Dedifferentiated amniotic fluid mesenchymal stem cell (primary cell): ENCODE measurements around the gene ZNF549.
A peak's percentile ranks its signal among the peaks of the same experiment; 100 is the strongest.
"Not testable (repeated sequence)": the region's sequence is repeated elsewhere in the genome, so short reads cannot be mapped to it uniquely, and the experiment has no call there.

Source experiments
- DNase-seq: peaks from one replicate; pipeline ENCODE4 v3.0.0-alpha.2; 2016; ENCODE audit errors: extremely low spot score

ZNF549 gene

GRCh38 chr19:57527136-57527881 is at the start of gene ZNF549:
Gene ZNF549, plus strand, starts transcription at chr19:57527356. Its CDS starts 218 bp downstream, at chr19:57527574.
- peak; percentile 90 for DNase-seq

GRCh38 chr19:57487477-57488298 is 39.5 kb upstream of the ZNF549 start, which contains the start of gene ZNF419:
Gene ZNF419, plus strand, starts transcription at chr19:57487750. Its CDS starts 201 bp downstream, at chr19:57487951.
- peak; percentile 80 for DNase-seq

DNA sequence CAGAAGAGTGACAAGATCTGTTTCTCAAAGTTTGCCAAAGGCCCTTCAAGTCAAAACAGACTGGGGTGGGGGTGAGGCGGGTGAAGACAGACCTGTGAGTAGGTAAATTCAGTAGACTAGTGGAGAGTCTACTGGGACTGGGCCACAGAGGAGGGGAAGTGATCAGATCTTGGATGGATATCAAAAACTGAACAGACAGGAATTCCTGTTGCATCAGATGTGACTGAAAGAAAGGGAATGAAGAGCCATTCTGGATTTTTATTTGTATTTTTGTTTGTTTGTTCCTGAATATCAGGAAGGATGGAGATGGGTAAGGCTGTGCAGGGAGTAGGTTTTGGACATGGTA is 38.9 kb upstream of the ZNF549 start:
- not testable (repeated sequence) for DNase-seq

DNA sequence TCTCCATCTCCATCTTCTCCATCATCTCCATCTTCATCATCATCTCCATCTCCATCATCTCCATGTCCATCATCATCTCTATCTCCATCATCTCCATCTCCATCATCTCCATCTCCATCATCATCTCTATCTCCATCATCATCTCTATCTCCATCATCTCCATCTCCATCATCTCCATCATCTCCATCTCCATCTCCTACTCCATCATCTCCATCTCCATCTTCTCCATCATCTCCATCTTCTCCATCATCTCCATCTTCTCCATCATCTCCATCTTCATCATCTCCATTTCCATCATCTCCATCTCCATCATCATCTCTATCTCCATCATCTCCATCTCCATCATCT is 27.9 kb upstream of the ZNF549 start:
- DNase-seq = not testable (repeated sequence)

- DNase-seq = peak; percentile 96
These were observed 27.3 kb upstream of the ZNF549 start, which contains the start of gene ZNF773 for GRCh38 chr19:57499680-57500395. Gene ZNF773, plus strand, starts transcription at chr19:57499938. Its CDS starts 143 bp downstream, at chr19:57500081.

DNA sequence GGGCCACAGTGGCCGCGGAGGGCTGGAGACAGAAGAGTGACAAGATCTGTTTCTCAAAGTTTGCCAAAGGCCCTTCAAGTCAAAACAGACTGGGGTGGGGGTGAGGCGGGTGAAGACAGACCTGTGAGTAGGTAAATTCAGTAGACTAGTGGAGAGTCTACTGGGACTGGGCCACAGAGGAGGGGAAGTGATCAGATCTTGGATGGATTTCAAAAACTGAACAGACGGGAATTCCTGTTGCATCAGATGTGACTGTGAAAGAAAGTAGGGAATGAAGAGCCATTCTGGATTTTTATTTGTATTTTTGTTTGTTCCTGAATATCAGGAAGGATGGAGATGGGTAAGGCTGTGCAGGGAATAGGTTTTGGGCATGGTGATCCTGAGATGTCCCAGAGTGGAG is 26.8 kb upstream of the ZNF549 start:
- DNase-seq = peak; percentile 62

- no peak for DNase-seq
These were observed 21.0 kb upstream of the ZNF549 start for GRCh38 chr19:57506163-57506562.

- no peak for DNase-seq
These were observed 15.7 kb upstream of the ZNF549 start for GRCh38 chr19:57511484-57511883.

- no peak for DNase-seq
These were observed 14.3 kb upstream of the ZNF549 start for GRCh38 chr19:57512845-57513244.

DNA sequence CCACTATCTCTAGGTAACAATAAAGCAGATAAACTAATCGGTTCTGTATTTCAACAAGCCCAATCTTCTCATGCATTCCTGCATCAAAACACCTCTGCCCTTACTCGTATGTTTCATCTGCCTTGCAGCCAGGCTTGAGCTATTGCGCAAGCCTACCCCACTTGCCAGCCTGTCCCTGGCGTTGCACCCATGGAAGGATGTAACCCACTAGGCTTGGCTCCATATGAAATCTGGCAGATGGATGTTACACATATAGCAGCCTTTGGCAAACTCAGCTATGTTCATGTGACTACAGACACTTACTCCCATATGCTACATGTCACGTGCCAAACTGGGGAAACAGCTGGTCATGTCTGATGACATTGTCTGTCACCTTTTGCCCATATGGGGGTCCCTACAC is 11.9 kb upstream of the ZNF549 start:
- no peak for DNase-seq

DNA sequence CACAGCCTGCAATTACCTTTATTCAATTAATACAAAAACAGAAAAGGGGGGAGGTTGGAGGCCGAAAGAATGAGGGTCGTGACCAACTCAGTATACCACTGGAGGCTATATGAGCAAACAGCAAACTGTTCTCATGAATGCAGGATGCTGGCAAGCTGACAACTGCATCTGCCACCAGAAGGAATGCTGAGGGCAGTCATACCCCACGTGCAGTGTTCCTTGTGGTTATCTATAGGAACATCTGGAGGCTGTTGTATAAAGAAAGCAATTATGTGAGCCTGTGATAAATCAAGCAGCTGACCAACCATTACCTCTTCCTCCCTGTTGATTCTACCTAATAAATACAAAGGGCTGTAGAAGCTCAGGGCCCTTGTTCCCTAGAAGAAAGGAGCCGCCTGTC is 9.1 kb upstream of the ZNF549 start:
- DNase-seq = not testable (repeated sequence)

DNA sequence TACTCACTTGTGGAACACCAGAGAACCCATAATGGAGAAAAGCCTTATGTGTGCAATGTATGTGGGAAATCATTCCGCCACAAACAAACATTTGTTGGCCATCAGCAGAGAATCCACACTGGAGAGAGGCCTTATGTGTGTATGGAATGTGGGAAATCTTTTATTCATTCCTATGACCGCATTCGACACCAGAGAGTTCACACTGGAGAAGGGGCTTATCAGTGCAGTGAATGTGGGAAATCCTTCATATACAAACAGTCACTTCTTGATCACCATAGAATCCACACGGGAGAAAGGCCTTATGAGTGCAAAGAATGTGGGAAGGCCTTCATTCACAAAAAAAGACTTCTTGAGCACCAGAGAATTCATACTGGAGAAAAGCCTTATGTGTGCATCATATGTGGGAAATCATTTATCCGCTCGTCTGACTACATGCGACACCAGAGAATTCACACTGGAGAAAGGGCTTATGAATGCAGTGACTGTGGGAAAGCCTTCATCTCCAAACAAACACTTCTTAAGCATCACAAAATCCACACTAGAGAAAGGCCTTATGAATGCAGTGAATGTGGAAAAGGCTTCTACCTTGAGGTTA is 10.9 kb downstream of the ZNF549 start:
- DNase-seq = no peak

- no peak for DNase-seq
These were observed 19.4 kb downstream of the ZNF549 start for GRCh38 chr19:57546513-57546912.

DNA sequence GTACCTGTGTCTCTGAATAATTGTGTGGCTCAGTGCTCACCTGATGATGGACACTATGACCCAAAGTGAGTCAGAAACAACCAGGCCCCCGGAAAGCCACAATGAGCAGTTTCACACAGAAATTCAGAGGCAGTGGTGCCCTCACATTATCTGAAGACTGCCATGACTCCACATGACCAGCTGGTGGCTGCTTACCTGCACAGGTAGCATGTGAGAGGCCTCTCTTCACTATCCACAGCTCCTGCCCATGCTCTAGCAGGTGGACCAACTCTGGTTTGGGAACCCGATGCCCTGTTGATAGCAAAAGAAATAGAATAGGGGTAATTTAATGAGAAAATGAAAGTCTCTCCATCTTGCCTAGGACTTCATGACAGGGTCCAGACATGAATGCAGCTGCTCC is 25.3 kb downstream of the ZNF549 start:
- no peak for DNase-seq

- no peak for DNase-seq
These were observed 30.5 kb downstream of the ZNF549 start for GRCh38 chr19:57557659-57558058.

- no peak for DNase-seq
These were observed 31.4 kb downstream of the ZNF549 start for GRCh38 chr19:57558525-57558924.

- no peak for DNase-seq
These were observed 31.9 kb downstream of the ZNF549 start for GRCh38 chr19:57559008-57559403.

GRCh38 chr19:57559404-57560025 is 32.4 kb downstream of the ZNF549 start, which contains the start of gene ZNF550:
Gene ZNF550, minus strand, starts transcription at chr19:57559863. Its CDS starts 181 bp downstream, at chr19:57559682.
- DNase-seq = peak; percentile 68

- peak; percentile 29 for DNase-seq
These were observed 32.9 kb downstream of the ZNF549 start for GRCh38 chr19:57560049-57560491.

DNA sequence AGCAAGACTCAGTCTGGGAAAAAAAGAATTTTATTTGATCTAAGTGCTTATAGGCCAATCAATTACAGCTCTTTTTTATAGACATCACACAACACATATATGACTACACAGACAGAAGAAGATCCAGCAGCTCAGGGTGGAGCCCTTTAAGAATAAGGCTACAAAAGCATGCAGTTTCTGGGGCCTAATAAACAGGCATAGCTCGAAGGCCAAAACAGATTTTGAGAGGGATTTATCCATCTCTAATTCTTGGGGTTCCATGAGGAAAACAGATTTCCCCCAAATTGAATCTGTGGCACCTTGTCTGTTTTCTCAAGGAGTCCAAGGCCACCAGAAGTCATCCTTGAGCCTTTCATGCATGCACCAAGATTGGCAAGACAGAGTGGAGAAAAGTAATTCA is 36.4 kb downstream of the ZNF549 start:
- DNase-seq = no peak
